ENCODE results near the gene PTS.

DNA sequence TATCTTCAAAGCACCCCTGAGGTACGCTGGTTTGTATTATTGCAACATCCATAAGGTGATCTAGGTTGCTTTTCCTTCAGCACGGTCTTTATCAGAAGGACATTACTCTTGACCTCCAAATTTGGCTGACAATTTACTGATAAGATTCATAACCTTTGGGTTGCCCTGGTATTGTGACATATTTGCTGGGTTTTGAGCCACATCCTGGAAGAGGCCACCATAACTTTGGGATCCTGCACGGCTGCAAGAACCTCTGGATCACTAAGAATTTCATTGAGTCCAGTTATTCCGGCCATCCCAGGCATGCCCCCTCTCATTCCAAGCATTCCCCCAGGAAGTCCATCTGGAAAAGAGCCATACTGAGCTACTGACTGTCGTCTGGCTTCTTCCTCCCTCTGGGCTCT lies 41.0 kb downstream of the PTS start:
- TF ChIP-seq, protein P1, sequence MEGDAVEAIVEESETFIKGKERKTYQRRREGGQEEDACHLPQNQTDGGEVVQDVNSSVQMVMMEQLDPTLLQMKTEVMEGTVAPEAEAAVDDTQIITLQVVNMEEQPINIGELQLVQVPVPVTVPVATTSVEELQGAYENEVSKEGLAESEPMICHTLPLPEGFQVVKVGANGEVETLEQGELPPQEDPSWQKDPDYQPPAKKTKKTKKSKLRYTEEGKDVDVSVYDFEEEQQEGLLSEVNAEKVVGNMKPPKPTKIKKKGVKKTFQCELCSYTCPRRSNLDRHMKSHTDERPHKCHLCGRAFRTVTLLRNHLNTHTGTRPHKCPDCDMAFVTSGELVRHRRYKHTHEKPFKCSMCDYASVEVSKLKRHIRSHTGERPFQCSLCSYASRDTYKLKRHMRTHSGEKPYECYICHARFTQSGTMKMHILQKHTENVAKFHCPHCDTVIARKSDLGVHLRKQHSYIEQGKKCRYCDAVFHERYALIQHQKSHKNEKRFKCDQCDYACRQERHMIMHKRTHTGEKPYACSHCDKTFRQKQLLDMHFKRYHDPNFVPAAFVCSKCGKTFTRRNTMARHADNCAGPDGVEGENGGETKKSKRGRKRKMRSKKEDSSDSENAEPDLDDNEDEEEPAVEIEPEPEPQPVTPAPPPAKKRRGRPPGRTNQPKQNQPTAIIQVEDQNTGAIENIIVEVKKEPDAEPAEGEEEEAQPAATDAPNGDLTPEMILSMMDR (IDR thresholded peaks at IDR 0.05) = no peak
- TF ChIP-seq POLR2A (IDR thresholded peaks at IDR 0.05) (no peak), POLR2AphosphoS5 (IDR thresholded peaks at IDR 0.05) (no peak), EP300 (IDR thresholded peaks at IDR 0.05) (no peak)

All from upper lobe of left lung (tissue), 4 donors.